Activated T-cell treated with anti-CD3 and anti-CD28 coated beads, Interleukin-2, amount 50 U/mL, for 72 hours (primary cell): ENCODE measurements around the gene DIAPH1. TPM values are rescaled to one million over a fixed set of nuclear protein-coding genes. Genes with fewer than 3 reads are reported as not detected.
A peak's percentile ranks its signal among the peaks of the same experiment; 100 is the strongest.

Source experiments
- ATAC-seq, 2 donors: fragments of 150-1000 bp; cut with Tn5 transposase; replicated peaks in 1 of 2; 2 replicates each; pipeline ENCODE4 v1.10.0; 2021; ENCODE audit warnings: moderate library complexity in 2 of 2, mild to moderate bottlenecking in 1 of 2
- DNase-seq, 2 donors: peaks; one replicate each; pipeline ENCODE4 v3.0.0; 2021 to 2022; ENCODE audit warnings: mixed read lengths in 1 of 2
- H3K27ac Mint-ChIP-seq: one replicate; pipeline ENCODE4 v1.8.0; 2022; ENCODE audit warnings: mild to moderate bottlenecking, moderate library complexity, mixed read lengths
- H3K27me3 Mint-ChIP-seq: one replicate; pipeline ENCODE4 v1.8.0; 2022; ENCODE audit warnings: low read depth, mixed read lengths
- H3K36me3 Mint-ChIP-seq, 2 donors: one replicate each; pipeline ENCODE4 v1.8.0; 2022; ENCODE audit warnings: mixed read lengths in 2 of 2, mild to moderate bottlenecking in 1 of 2; ENCODE audit not compliant: insufficient read depth in 2 of 2
- H3K4me1 Mint-ChIP-seq: one replicate; pipeline ENCODE4 v1.8.0; 2022; ENCODE audit warnings: low read depth, mixed read lengths
- H3K4me3 Mint-ChIP-seq, 2 donors: one replicate each; pipeline ENCODE4 v1.8.0; 2022; ENCODE audit warnings: mild to moderate bottlenecking in 2 of 2, mixed read lengths in 2 of 2, moderate library complexity in 2 of 2
- H3K9me3 Mint-ChIP-seq, 2 donors: one replicate each; pipeline ENCODE4 v1.8.0; 2022; ENCODE audit warnings: mixed read lengths in 2 of 2
- total RNA-seq, 2 donors: library from RNA; stranded (reverse); gene quantifications; one replicate each; pipeline ENCODE4 v1.2.3, GENCODE V29; 2022

Gene DIAPH1
- total RNA-seq, 2 donors from 2014 or later = 162 to 165 TPM

DNA sequence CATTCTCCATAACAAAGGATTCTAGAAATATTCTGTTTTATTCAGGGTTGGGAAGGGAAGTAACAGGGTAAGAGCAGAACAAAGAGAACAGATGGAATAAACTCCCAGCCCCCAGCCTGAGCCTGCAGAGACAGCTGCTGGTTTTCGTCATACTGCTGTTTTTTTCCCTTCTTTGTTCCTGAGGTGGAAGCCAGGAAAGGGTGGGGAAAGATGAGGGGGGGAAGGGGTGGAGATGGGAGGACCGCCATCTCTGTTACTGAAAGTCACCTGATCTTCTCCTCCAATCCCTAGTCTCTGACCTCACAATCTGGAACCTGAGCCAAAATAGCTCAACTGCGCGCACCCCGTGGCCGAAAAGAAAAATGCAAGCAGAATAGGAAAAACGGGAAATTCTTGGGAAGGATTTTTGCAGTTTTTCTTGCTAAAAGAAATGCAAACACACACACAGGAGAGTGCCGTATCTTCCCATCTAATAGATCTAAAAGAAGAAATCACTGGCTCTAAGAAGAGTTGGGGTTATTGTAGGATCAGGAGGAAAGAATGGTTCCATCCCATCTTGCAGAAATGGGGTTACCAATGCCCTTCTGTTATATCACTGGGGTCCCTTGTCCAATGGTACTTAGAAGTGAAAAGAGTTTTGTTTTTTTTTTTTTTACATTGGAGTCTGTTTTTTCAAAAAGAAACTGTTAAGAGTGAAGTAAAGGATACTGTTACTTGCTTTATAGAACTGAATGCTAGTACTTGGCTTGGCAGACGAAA is 57.9 kb downstream of the DIAPH1 start:
- peak overlapping the region; percentile 61 for H3K27ac Mint-ChIP-seq
- no peak overlapping the region for H3K4me3 Mint-ChIP-seq

DNA sequence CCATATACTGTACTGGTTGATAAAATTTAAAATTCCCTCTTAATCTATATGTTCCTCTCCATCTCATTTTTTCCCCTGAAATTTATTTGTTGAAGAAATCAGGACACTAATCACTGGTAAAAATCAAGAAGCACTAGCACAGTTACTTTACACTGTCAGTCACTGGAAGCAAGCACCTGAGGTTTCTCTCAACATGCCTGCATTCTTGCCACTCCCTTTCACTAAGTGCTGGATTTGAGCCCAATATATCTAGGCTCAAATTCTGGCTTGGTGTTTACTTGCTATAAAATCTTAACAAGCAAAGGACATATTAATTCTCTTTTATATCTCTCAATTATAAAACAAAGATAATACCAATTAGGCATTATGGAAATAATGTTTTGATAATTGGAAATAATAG is 58.6 kb downstream of the DIAPH1 start:
- no peaks in the 10 kb centered on the region for H3K9me3 Mint-ChIP-seq
- no peaks in the 10 kb centered on the region for H3K27me3 Mint-ChIP-seq
- DNase-seq (no peak), ATAC-seq (no peak)
- no peak overlapping the region for H3K4me3 Mint-ChIP-seq
- H3K27ac Mint-ChIP-seq = peak overlapping the region; percentile 61
- peaks cover 33% of the 10 kb centered on the region for H3K4me1 Mint-ChIP-seq
- peaks cover 7 to 33% of the 10 kb centered on the region in 2 donors for H3K36me3 Mint-ChIP-seq

More for the DNA sequence above, 57.9 kb downstream of the DIAPH1 start:
- no peak for DNase-seq
- H3K36me3 Mint-ChIP-seq = peaks cover 11 to 39% of the 10 kb centered on the region in 2 donors
- H3K27me3 Mint-ChIP-seq = no peaks in the 10 kb centered on the region
- peaks cover 39% of the 10 kb centered on the region for H3K4me1 Mint-ChIP-seq
- ATAC-seq = no peak
- no peaks in the 10 kb centered on the region for H3K9me3 Mint-ChIP-seq

DNA sequence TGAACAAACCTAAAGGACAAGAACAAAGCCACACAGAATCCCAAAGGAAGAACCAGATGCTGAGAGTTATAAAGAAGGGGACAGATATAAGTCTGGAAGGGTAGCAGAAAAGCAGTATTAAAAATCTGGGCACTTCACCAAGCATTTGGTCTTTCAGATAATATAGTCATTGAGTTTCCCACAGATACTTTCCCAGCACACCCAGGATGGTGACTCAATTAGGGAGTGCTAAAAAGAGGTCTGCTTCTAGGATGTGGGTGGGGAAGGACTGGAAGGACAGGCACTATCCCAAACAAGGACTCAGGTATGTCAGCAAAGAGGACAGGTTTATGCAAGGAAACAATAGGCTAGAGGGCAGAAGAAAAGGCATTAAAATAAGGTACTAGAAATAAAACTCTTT is 59.3 kb downstream of the DIAPH1 start:
- H3K27ac Mint-ChIP-seq = peak overlapping the region; percentile 20
- no peaks in the 10 kb centered on the region for H3K9me3 Mint-ChIP-seq
- DNase-seq (no peak), ATAC-seq (no peak)
- no peaks in the 10 kb centered on the region for H3K27me3 Mint-ChIP-seq
- no peak overlapping the region for H3K4me3 Mint-ChIP-seq
- peaks cover 7 to 31% of the 10 kb centered on the region in 2 donors for H3K36me3 Mint-ChIP-seq
- H3K4me1 Mint-ChIP-seq = peaks cover 30% of the 10 kb centered on the region

DNA sequence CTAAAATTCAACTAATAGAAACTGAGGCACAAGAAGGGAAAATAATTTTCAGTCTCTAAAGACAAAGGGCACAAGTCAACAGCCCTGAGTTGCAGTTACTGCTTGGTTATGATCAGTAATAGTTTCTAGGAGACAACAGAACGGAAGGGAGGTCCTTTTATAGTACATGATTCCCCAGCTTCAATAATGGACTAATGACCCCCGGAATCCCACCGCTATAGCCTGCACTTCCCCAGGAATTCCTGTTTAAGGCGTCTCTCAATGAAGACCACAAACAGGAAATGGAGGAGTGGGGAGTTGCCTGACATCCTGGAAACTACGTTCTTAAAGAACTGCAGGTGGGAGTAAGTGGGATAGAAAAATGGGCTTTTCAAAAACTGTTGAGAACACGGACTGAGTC is 60.6 kb downstream of the DIAPH1 start:
- Mint-ChIP-seq H3K4me3 (no peak overlapping the region), H3K4me1 (peaks cover 21% of the 10 kb centered on the region), H3K27ac (peak overlapping the region; percentile 86), H3K27me3 (no peaks in the 10 kb centered on the region), H3K9me3 (no peaks in the 10 kb centered on the region), H3K36me3 (peaks cover 7 to 20% of the 10 kb centered on the region in 2 donors)
- ATAC-seq = peak; percentile 22 to 25
- no peak for DNase-seq

DNA sequence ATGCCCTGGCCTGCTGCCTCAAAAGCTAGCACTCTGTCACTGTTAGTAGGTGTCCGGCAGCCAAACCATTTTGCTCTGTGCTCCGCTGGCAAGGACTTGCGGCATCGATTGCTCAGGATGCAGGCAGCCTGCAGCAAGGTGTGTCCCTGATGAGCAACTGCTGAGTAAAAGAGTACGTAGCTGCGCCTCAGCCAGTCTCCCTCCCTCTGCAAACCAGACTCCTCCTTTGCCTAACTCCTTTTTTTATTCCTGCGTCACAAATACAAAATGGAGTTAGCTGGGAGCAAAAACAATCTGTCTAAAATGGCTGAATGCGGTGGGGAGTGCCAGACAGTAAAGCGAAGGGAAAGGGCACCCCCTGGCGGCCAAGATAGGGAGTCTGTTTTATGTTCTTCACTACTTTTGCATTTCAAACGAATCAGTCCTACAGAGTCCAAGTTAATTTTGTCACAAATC is 61.1 kb downstream of the DIAPH1 start:
- ATAC-seq (peak; percentile 72 to 83), DNase-seq (peak; percentile 68 to 82)
- no peak overlapping the region for H3K4me3 Mint-ChIP-seq
- no peaks in the 10 kb centered on the region for H3K27me3 Mint-ChIP-seq
- H3K4me1 Mint-ChIP-seq = peaks cover 21% of the 10 kb centered on the region
- H3K9me3 Mint-ChIP-seq = no peaks in the 10 kb centered on the region
- H3K27ac Mint-ChIP-seq = peak overlapping the region; percentile 86
- H3K36me3 Mint-ChIP-seq = peaks cover 5 to 15% of the 10 kb centered on the region in 2 donors

DNA sequence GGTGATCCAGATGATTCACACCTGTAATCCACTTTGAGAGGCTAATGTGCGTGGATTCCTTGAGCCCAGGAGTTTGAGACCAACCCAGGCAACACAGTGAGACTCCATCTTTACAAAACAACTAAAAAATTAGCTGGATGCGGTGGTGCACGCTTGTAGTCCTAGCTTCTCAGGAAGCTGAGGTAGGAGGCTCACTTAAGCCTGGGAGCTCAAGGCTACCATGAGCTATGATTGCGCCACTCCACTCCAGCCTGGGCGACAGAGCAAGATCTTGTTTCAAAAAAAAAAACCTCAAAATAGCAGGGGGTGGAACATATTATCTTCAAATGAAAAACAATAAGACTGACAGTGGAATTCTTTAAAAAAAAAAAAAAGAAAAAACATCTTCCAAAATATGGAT is 70.9 kb downstream of the DIAPH1 start:
- Mint-ChIP-seq H3K27me3 (no peaks in the 10 kb centered on the region), H3K27ac (no peak overlapping the region), H3K4me1 (peaks cover 31% of the 10 kb centered on the region), H3K9me3 (peaks cover 5 to 6% of the 10 kb centered on the region in 2 donors), H3K4me3 (no peak overlapping the region), H3K36me3 (peaks cover 11 to 47% of the 10 kb centered on the region in 2 donors)
- ATAC-seq = no peak
- no peak for DNase-seq

DNA sequence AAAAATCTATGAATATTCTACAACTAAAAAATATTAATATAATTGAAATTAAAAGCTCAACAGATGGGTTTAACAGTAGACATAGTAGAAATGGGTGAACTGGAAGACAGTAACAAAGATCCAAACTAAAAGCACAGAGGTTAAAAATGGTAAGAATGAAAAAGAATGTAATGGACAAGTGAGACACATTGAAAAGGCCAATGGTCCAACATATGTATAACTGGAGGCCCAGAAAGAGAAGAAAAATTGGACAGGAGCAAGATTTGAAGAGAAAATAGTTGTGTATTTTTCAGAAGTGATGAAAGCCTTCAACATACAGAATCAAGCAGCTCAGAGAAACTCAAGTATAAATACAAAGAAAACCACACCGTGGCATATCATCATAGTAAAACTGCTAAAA is 71.3 kb downstream of the DIAPH1 start:
- Mint-ChIP-seq H3K4me3 (no peak overlapping the region), H3K27ac (peak overlapping the region; percentile 14), H3K27me3 (no peaks in the 10 kb centered on the region), H3K36me3 (peaks cover 11 to 49% of the 10 kb centered on the region in 2 donors), H3K4me1 (peaks cover 30% of the 10 kb centered on the region), H3K9me3 (peaks cover 5 to 6% of the 10 kb centered on the region in 2 donors)
- ATAC-seq (no peak), DNase-seq (no peak)

DNA sequence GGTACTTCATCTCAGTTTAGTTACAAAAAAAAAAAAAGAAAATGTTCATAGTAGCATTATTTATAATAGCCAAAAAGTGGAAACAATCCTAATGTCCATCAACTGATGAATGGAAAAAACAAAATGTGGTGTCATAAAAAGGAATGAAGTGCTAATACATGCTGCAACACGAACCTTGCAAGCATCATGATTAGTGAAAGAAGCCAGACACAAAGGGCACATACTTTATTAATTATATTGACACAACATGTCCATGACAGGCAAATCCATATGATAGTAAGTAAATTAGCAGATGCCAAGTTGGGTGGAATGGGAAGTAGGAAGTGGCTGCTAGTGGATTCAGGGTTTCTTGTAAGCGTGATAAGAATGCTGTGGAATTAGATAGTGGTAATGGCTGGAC is 75.7 kb downstream of the DIAPH1 start:
- Mint-ChIP-seq H3K27me3 (no peaks in the 10 kb centered on the region), H3K27ac (no peak overlapping the region), H3K36me3 (peaks cover 6 to 26% of the 10 kb centered on the region in 2 donors), H3K9me3 (peaks cover 4 to 5% of the 10 kb centered on the region in 2 donors), H3K4me3 (no peak overlapping the region), H3K4me1 (peaks cover 9% of the 10 kb centered on the region)
- ATAC-seq (no peak), DNase-seq (no peak)

DNA sequence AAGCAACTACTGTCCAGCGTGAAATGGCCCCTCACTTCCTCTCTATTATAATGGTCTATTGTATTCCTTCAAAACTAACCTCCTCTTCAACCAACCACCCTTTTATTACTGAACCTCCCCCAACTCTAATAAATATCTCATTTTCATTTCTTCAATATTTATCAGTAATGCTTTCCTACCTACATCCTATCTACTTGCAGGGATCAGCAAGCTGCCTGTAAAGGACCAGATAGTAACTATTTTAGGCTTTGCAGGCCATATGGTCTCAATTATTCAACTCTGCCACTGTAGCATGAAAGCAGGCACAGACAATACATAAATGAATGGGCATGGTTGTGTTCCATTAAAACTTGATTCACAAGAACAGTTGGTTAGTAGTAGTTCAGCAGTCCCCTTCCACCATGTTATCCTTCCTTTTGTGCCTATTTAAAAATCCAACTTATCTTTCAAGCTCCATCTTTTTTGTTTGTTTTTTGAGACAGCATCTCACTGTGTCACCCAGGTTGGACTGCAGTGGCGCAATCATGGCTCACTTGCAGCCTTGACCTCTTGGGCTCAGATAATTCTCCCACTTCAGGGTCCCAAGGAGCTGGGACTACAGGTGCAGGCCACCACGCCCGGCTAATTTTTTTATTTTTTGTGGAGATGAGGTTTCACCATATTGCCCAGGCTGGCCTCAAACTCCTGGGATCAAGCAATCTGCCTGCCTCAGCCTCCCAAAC is 84.1 kb downstream of the DIAPH1 start:
- H3K36me3 Mint-ChIP-seq = peaks cover 3 to 18% of the 10 kb centered on the region in 2 donors
- H3K27ac Mint-ChIP-seq = peak overlapping the region; percentile 82
- H3K9me3 Mint-ChIP-seq = no peaks in the 10 kb centered on the region
- no peaks in the 10 kb centered on the region for H3K4me1 Mint-ChIP-seq
- no peaks in the 10 kb centered on the region for H3K27me3 Mint-ChIP-seq
- no peak overlapping the region for H3K4me3 Mint-ChIP-seq
- DNase-seq (no peak), ATAC-seq (no peak)

DNA sequence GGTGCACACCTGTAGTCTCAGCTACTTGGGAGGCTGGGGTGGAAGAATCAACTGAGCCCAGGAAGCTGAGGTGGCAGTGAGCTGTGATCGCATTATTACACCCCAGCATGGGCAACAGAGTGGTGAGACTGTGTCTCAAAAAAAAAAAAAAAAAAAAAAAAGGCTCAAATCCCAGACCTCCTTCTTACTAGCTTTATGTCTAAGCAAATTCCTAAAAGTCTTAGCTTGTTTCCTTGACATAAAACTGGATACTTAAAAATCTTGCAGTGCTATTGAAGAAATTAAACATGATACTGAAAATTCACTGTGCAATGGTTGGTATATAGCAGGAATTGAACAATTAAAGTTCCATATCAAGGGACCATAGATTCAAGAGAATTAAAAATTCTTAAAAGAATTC is 84.9 kb downstream of the DIAPH1 start:
- no peak overlapping the region for H3K27ac Mint-ChIP-seq
- no peaks in the 10 kb centered on the region for H3K4me1 Mint-ChIP-seq
- H3K27me3 Mint-ChIP-seq = no peaks in the 10 kb centered on the region
- no peak for ATAC-seq
- peaks cover 3 to 18% of the 10 kb centered on the region in 2 donors for H3K36me3 Mint-ChIP-seq
- no peak overlapping the region for H3K4me3 Mint-ChIP-seq
- no peaks in the 10 kb centered on the region for H3K9me3 Mint-ChIP-seq
- no peak for DNase-seq

DNA sequence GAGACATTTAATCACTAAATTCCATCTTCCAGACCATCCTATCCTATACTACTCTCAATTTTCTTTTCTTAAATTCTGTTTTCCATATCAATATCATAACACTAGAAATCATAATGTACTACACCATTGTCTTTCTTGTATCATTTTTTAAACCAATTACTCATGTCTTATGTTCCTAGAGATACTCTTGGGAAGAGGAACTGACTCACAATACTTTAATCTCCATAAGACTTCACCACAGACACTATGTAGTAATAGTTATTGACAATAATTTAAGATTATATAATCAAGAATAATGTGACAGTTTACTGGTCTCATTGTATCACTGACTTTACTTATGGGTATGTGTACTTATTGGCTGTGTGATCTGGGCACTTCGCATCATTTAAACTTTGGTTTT is 86.1 kb downstream of the DIAPH1 start:
- no peaks in the 10 kb centered on the region for H3K9me3 Mint-ChIP-seq
- H3K4me3 Mint-ChIP-seq = no peak overlapping the region
- H3K36me3 Mint-ChIP-seq = peaks cover 4 to 24% of the 10 kb centered on the region in 2 donors
- H3K27me3 Mint-ChIP-seq = no peaks in the 10 kb centered on the region
- ATAC-seq = no peak
- no peak overlapping the region for H3K27ac Mint-ChIP-seq
- DNase-seq = no peak
- H3K4me1 Mint-ChIP-seq = no peaks in the 10 kb centered on the region

DNA sequence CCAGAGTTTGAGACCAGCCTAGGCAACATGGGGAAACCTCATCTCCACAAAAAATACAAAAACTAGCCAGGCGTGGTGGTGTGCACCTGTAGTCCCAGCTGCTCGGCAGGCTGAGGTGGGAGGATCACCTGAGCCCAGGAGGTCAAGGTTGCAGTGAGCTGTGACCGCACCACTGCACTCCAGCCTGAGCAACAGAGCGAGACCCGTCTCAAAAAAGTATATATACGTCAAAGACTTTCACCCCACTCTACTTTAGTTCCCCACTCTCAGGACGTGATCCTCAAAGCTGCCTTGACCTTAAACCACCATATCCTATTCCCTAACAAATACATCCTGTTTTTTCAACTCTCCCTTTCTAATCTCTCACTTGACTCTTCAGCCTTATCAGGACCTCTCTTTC is 88.9 kb downstream of the DIAPH1 start:
- Mint-ChIP-seq H3K27me3 (no peaks in the 10 kb centered on the region), H3K27ac (no peak overlapping the region), H3K4me3 (no peak overlapping the region), H3K36me3 (peaks cover 5 to 29% of the 10 kb centered on the region in 2 donors), H3K4me1 (peaks cover 3% of the 10 kb centered on the region), H3K9me3 (no peaks in the 10 kb centered on the region)
- DNase-seq = no peak
- ATAC-seq = no peak

DNA sequence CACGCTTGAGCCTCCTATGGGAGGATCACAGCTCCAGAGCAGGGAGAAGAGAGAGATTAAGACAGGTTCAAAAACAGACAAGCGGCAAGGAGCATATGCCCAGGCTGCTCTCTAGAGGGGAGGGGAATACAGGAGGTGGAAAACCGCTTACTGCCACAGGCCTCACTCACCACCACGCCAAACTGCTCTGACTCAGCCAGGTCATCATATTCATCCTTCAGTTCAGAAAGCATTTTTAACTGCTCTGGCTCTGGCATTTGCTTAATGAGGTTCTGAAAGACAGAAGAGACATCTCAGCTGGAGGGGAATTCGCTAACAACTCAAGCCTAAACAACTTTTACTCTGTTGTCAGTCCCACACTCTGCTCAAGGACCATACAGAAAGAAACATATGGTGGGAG is 89.8 kb downstream of the DIAPH1 start:
- H3K27ac Mint-ChIP-seq = peak overlapping the region; percentile 36
- no peaks in the 10 kb centered on the region for H3K27me3 Mint-ChIP-seq
- H3K9me3 Mint-ChIP-seq = no peaks in the 10 kb centered on the region
- ATAC-seq (peak in 1 of 2 donors; percentile 21), DNase-seq (no peak)
- H3K36me3 Mint-ChIP-seq = peaks cover 5 to 28% of the 10 kb centered on the region in 2 donors
- H3K4me3 Mint-ChIP-seq = no peak overlapping the region
- peaks cover 3% of the 10 kb centered on the region for H3K4me1 Mint-ChIP-seq
